Caco-2 (cell line): ENCODE measurements around the gene NRXN2. TPM values are rescaled to one million over a fixed set of nuclear protein-coding genes. Genes with fewer than 3 reads are reported as not detected.

Experiments used
- BruUV-seq: library from RNA; stranded (reverse); fragments of 400-500 nt; replicated peaks from 2 replicates; lab custom pipeline; 2021; lab: Mats Ljungman, UMichigan
- CTCF ChIA-PET: fragments of 300-600 bp; sonication (Branson Sonifier 250); formaldehyde crosslinking; loops from one replicate; lab custom pipeline; 2022; ENCODE audit warnings: antibody characterized with exemption; lab: Charles Lee
- POLR2A ChIA-PET: fragments of 300-600 bp; sonication (Branson Sonifier 250); formaldehyde crosslinking; loops from one replicate; lab custom pipeline; 2022; ENCODE audit warnings: antibody characterized with exemption; lab: Charles Lee
- DNase-seq, 2 experiments: peaks; one replicate each; pipeline versions ENCODE4 v3.0.0 to v3.0.0-alpha.2; 2020 to 2022
- H3K27me3 ChIP-seq: replicated peaks from 2 replicates; pipeline ENCODE4 v1.6.0; 2011; ENCODE audit warnings: low read length; ENCODE audit not compliant: control insufficient read depth, insufficient read depth
- H3K36me3 ChIP-seq: 2 replicates; pipeline ENCODE4 v1.5.1; 2011; ENCODE audit warnings: low read length; ENCODE audit not compliant: control insufficient read depth, insufficient read depth
- H3K4me1 ChIP-seq: fragments of 250-450 bp; sonication (Bioruptor Pico); 2 replicates; pipeline ENCODE4 v1.5.1; 2020; ENCODE audit warnings: mild to moderate bottlenecking
- H3K4me3 ChIP-seq: 2 replicates; pipeline ENCODE4 v1.5.1; 2011; ENCODE audit warnings: low read depth, mild to moderate bottlenecking, control low read depth, low read length
- H3K9me3 ChIP-seq: fragments of 250-450 bp; sonication (Bioruptor Pico); 2 replicates; pipeline ENCODE4 v1.5.1; 2020; ENCODE audit warnings: mild to moderate bottlenecking, moderate library complexity
- H3K27ac Mint-ChIP-seq: one replicate; pipeline ENCODE4 v1.8.0; 2022; ENCODE audit warnings: mixed read lengths; ENCODE audit not compliant: unreplicated experiment
- H3K27me3 Mint-ChIP-seq: one replicate; pipeline ENCODE4 v1.8.0; 2022; ENCODE audit warnings: mixed read lengths; ENCODE audit not compliant: insufficient read depth, unreplicated experiment
- H3K36me3 Mint-ChIP-seq: one replicate; pipeline ENCODE4 v1.8.0; 2022; ENCODE audit warnings: mild to moderate bottlenecking, mixed read lengths; ENCODE audit not compliant: insufficient read depth, unreplicated experiment
- H3K4me1 Mint-ChIP-seq: one replicate; pipeline ENCODE4 v1.8.0; 2022; ENCODE audit warnings: low read depth, mixed read lengths; ENCODE audit not compliant: unreplicated experiment
- H3K4me3 Mint-ChIP-seq: one replicate; pipeline ENCODE4 v1.8.0; 2022; ENCODE audit warnings: mild to moderate bottlenecking, moderate library complexity, mixed read lengths; ENCODE audit not compliant: unreplicated experiment
- H3K9me3 Mint-ChIP-seq: one replicate; pipeline ENCODE4 v1.8.0; 2022; ENCODE audit warnings: mixed read lengths; ENCODE audit not compliant: unreplicated experiment
- intact Hi-C: fragments of 100-400 bp; cut with micrococcal nuclease; formaldehyde crosslinking; loops from one replicate; pipeline ENCODE4 v1.10.0; 2022; ENCODE audit not compliant: unreplicated experiment
- total RNA-seq: library from RNA; stranded (reverse); gene quantifications from 2 replicates; pipeline ENCODE4 v1.2.3, GENCODE V29; 2022
- TF ChIP-seq, protein P1 (sequence below), 2 experiments: fragments of 200-600 bp in 1 of 2; IDR thresholded peaks; 1 replicate in 1 of 2; 2 replicates in 1 of 2; pipeline versions ENCODE4 v1.5.1 to v1.8.0; 2011 to 2022; ENCODE audit warnings: antibody characterized with exemption in 1 of 2, control low read depth in 1 of 2, inconsistent platforms in 1 of 2, low read depth in 1 of 2, low read length in 1 of 2, mild to moderate bottlenecking in 1 of 2, moderate library complexity in 1 of 2; ENCODE audit not compliant: insufficient read depth in 1 of 2, severe bottlenecking in 1 of 2, unreplicated experiment in 1 of 2

The NRXN2 gene
- total RNA-seq, 1 experiment from 2014 or later: 7.6 TPM

DNA sequence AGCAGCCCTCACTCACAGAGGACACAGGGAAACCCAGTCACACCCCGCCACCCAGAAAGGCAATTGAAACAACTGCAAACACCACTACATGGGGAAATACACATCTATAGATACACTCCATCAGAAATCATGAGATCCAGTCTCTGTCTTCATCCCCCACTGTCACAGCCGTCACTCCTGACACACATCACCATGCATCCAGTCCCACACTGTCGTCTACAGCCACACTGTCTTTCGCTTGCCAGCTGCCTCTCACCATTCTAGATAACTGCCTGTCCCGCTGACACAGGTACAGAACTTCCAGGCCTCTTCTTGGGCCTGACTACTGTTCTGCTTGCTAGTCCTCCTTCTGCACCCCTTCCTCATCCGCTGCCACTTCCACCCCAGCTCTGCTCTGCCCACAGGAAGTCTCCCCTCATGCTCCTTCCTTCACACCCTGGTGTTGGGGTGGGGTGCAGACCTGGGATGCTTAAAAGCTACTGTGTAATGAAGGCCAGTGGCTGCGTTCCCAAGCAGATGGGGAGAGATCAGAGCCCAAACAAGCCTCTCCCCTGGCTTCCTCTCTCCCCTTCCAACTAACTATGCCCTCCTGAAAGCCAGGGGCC lies 89.3 kb downstream of the NRXN2 start:
- Histone ChIP-seq H3K4me3 (no peak overlapping the region), H3K36me3 (no peaks in the 10 kb centered on the region), H3K4me1 (no peaks in the 10 kb centered on the region), H3K27me3 (no peaks in the 10 kb centered on the region), H3K9me3 (no peaks in the 10 kb centered on the region)
- DNase-seq: no peak
- no peaks in the 10 kb centered on the region for H3K36me3 Mint-ChIP-seq
- H3K27me3 Mint-ChIP-seq: no peaks in the 10 kb centered on the region
- H3K4me1 Mint-ChIP-seq: no peaks in the 10 kb centered on the region
- H3K27ac Mint-ChIP-seq: no peak overlapping the region
- TF ChIP-seq, protein P1, sequence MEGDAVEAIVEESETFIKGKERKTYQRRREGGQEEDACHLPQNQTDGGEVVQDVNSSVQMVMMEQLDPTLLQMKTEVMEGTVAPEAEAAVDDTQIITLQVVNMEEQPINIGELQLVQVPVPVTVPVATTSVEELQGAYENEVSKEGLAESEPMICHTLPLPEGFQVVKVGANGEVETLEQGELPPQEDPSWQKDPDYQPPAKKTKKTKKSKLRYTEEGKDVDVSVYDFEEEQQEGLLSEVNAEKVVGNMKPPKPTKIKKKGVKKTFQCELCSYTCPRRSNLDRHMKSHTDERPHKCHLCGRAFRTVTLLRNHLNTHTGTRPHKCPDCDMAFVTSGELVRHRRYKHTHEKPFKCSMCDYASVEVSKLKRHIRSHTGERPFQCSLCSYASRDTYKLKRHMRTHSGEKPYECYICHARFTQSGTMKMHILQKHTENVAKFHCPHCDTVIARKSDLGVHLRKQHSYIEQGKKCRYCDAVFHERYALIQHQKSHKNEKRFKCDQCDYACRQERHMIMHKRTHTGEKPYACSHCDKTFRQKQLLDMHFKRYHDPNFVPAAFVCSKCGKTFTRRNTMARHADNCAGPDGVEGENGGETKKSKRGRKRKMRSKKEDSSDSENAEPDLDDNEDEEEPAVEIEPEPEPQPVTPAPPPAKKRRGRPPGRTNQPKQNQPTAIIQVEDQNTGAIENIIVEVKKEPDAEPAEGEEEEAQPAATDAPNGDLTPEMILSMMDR (IDR thresholded peaks at IDR 0.05; ENCODE audit: insufficient read depth in 1 of 2, low read depth in 1 of 2, low read length in 1 of 2, severe bottlenecking in 1 of 2, unreplicated experiment in 1 of 2): no peak
- no peaks in the 10 kb centered on the region for H3K9me3 Mint-ChIP-seq
- CTCF ChIA-PET: no interaction called here
- BruUV-seq: no TSS peak
- intact Hi-C loops: no loop called here
- POLR2A ChIA-PET: no interaction called here
- H3K4me3 Mint-ChIP-seq: no peak overlapping the region

DNA sequence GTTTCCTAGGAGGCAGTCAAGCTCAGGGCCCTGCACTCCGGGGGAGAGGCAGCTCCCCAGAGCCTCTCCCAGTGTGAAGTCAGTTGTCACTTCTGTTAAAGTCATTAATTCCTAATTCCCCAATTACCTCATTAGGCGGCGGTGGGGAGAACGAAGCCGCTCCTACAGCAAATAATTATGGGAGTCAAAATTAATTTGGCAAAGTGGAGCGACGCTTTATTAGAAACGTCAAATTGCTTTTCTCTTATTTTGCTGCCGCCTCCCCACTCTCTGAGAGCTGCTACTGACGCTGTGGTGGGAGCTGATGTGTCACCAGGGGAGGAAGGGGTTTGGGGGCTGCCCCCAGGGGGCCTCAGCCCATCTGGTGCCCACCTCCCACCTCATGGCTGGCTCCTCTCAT lies 90.3 kb downstream of the NRXN2 start:
- H3K9me3 ChIP-seq: no peaks in the 10 kb centered on the region
- intact Hi-C loops: no loop called here
- Mint-ChIP-seq H3K4me3 (no peak overlapping the region), H3K9me3 (no peaks in the 10 kb centered on the region), H3K27ac (no peak overlapping the region), H3K36me3 (no peaks in the 10 kb centered on the region), H3K4me1 (no peaks in the 10 kb centered on the region), H3K27me3 (no peaks in the 10 kb centered on the region)
- H3K4me1 ChIP-seq: no peaks in the 10 kb centered on the region
- BruUV-seq: no TSS peak
- no peaks in the 10 kb centered on the region for H3K36me3 ChIP-seq
- TF ChIP-seq, protein P1 (IDR thresholded peaks at IDR 0.05; ENCODE audit: insufficient read depth in 1 of 2, low read depth in 1 of 2, low read length in 1 of 2, severe bottlenecking in 1 of 2, unreplicated experiment in 1 of 2): no peak
- H3K4me3 ChIP-seq: no peak overlapping the region
- POLR2A ChIA-PET: no interaction called here
- CTCF ChIA-PET: no interaction called here
- no peak for DNase-seq
- no peaks in the 10 kb centered on the region for H3K27me3 ChIP-seq

DNA sequence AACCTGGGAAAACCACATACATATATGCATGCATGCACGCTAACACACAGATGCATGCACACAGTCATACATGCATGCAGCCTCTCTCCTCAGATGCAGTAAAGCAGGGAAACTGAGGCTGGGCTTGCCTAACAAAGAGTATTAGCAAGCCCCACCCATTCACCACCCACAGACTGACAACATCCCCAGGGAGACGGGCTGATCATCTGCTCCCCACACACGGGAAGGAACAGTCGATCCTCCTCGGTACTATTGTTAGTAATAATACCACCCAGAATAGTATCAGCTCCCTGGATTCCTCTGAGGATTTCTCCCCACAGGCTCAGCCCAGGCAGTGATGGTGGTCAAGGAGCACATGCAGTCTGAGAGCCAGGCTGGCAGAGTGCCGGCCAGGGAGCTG lies 90.8 kb downstream of the NRXN2 start:
- intact Hi-C loops: no loop called here
- Histone ChIP-seq H3K36me3 (no peaks in the 10 kb centered on the region), H3K9me3 (no peaks in the 10 kb centered on the region), H3K4me3 (no peak overlapping the region), H3K4me1 (no peaks in the 10 kb centered on the region), H3K27me3 (no peaks in the 10 kb centered on the region)
- Mint-ChIP-seq H3K27me3 (no peaks in the 10 kb centered on the region), H3K27ac (no peak overlapping the region), H3K4me1 (no peaks in the 10 kb centered on the region), H3K4me3 (no peak overlapping the region), H3K9me3 (no peaks in the 10 kb centered on the region), H3K36me3 (no peaks in the 10 kb centered on the region)
- BruUV-seq: no TSS peak
- ChIA-PET POLR2A (no interaction called here), CTCF (no interaction called here)
- no peak for DNase-seq
- TF ChIP-seq, protein P1 (IDR thresholded peaks at IDR 0.05; ENCODE audit: insufficient read depth in 1 of 2, low read depth in 1 of 2, low read length in 1 of 2, severe bottlenecking in 1 of 2, unreplicated experiment in 1 of 2): no peak
